ENCODE data around the gene AMOTL1.
"Not testable (repeated sequence)": the region's sequence is repeated elsewhere in the genome, so short reads cannot be mapped to it uniquely, and the experiment has no call there.

Gene AMOTL1

DNA sequence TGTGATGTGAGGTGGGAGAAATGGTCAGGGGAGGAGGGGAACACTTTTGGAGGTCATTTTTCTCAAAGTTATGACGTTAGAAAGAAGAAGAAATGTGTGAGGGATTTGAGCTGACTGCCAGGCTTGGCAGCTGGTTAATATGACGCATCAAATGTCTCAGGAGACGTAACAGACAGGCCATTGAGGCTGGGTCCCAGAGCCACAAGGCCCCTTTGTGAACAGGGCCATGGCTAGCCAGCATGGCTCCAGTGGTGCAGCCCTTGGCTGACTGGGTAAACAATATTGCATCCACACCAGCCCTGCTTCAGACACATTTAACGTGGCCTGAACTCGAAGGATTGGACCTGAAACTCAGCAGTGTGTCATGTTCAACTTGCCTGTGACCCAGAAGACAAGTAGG, 34.3 kb downstream of the AMOTL1 start:
- DNase-seq (ENCODE audit: low read depth, low spot score), result no peak
- H3K36me3 ChIP-seq (ENCODE audit: control insufficient read depth, insufficient read depth, low read length), result no peaks in the 10 kb centered on the region; the same call in 1 of the 2 replicates
- H3K27me3 ChIP-seq (ENCODE audit: control insufficient read depth, insufficient read depth, low read length), result no peaks in the 10 kb centered on the region
- no peaks in the 10 kb centered on the region for H3K4me1 ChIP-seq (ENCODE audit: control insufficient read depth, insufficient read depth, low read length)
- no peaks in the 10 kb centered on the region for H3K9me3 ChIP-seq (ENCODE audit: control insufficient read depth, insufficient read depth, low read length)
- H3K4me3 ChIP-seq (ENCODE audit: low read length), result no peak overlapping the region
- no peak overlapping the region for H3K27ac ChIP-seq (ENCODE audit: low read length)
- 100% methylated on average over 1 of the region's 5 CpGs for WGBS (ENCODE audit: insufficient coverage, insufficient read length)

DNA sequence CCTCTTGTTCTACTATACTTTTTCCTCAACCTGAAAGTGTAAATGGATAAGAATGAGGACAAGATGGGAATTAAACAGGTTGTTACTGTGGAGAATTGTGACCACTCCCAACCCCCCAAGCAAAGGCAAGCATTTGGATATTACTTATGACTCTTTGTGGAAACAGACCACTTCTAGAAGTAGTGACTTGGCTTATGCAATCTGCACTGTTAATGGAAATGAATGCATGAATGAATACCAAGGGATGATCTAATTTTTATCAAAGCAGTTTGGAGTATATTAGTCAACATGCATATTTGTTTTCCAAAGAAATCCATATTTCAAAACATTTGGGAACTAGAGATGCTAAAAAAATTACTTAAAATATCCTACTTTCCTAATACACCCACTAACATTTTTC, 35.3 kb downstream of the AMOTL1 start:
- Histone ChIP-seq H3K4me3 (ENCODE audit: low read length) (no peak overlapping the region), H3K27ac (ENCODE audit: low read length) (no peak overlapping the region), H3K4me1 (ENCODE audit: control insufficient read depth, insufficient read depth, low read length) (no peaks in the 10 kb centered on the region), H3K27me3 (ENCODE audit: control insufficient read depth, insufficient read depth, low read length) (no peaks in the 10 kb centered on the region), H3K36me3 (ENCODE audit: control insufficient read depth, insufficient read depth, low read length) (no peaks in the 10 kb centered on the region; the same call in 1 of the 2 replicates), H3K9me3 (ENCODE audit: control insufficient read depth, insufficient read depth, low read length) (no peaks in the 10 kb centered on the region)
- DNase-seq (ENCODE audit: low read depth, low spot score), result no peak

DNA sequence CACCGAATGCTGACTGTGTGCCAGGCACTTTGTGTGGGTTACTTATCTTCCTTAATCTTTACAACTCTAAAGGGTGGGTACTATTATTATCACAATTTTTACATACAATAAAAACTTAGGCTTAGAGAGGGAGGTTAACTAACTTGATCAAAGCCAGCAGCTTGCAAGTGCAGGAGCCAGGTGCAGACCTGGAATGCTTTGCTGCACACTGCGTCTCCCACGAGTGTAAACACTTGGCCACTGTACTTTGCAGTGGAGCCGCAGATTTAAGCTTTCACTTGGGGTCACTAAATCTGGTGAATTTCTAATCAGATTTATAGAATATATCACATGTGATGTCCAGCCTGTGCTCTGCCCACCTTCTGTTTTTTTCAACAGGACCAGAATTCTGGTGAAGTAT, 36.7 kb downstream of the AMOTL1 start:
- Histone ChIP-seq H3K27me3 (ENCODE audit: control insufficient read depth, insufficient read depth, low read length) (no peaks in the 10 kb centered on the region), H3K36me3 (ENCODE audit: control insufficient read depth, insufficient read depth, low read length) (no peaks in the 10 kb centered on the region), H3K4me1 (ENCODE audit: control insufficient read depth, insufficient read depth, low read length) (no peaks in the 10 kb centered on the region), H3K9me3 (ENCODE audit: control insufficient read depth, insufficient read depth, low read length) (no peaks in the 10 kb centered on the region), H3K27ac (ENCODE audit: low read length) (no peak overlapping the region), H3K4me3 (ENCODE audit: low read length) (no peak overlapping the region)
- DNase-seq (ENCODE audit: low read depth, low spot score), result no peak
- WGBS (ENCODE audit: insufficient coverage, insufficient read length), result no CpG with 5 or more reads among the region's 4 CpGs

DNA sequence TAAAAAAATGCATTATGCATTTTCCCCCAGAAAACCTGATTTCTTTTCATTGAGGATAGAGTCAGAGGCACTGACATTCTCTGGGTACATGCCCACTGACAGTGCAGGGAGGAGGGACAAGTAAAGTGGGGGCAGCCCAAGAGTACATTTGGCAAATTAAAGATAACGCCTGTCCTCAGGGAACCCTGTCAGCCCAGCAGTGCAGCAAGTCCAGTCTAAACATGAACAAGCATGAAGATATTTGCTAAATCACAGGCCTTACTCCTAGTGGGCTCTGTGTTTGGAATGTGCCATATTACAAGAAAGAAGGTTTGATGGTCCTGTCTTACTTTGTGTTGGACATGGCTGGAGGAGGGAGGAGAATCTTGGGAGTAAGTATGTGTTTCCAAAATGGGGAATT, 37.9 kb downstream of the AMOTL1 start:
- Histone ChIP-seq H3K4me3 (ENCODE audit: low read length) (no peak overlapping the region), H3K27ac (ENCODE audit: low read length) (no peak overlapping the region), H3K36me3 (ENCODE audit: control insufficient read depth, insufficient read depth, low read length) (no peaks in the 10 kb centered on the region), H3K9me3 (ENCODE audit: control insufficient read depth, insufficient read depth, low read length) (no peaks in the 10 kb centered on the region), H3K27me3 (ENCODE audit: control insufficient read depth, insufficient read depth, low read length) (no peaks in the 10 kb centered on the region), H3K4me1 (ENCODE audit: control insufficient read depth, insufficient read depth, low read length) (no peaks in the 10 kb centered on the region)
- no peak for DNase-seq (ENCODE audit: low read depth, low spot score)
- WGBS (ENCODE audit: insufficient coverage, insufficient read length), result no CpG with 5 or more reads among the region's 1 CpG

DNA sequence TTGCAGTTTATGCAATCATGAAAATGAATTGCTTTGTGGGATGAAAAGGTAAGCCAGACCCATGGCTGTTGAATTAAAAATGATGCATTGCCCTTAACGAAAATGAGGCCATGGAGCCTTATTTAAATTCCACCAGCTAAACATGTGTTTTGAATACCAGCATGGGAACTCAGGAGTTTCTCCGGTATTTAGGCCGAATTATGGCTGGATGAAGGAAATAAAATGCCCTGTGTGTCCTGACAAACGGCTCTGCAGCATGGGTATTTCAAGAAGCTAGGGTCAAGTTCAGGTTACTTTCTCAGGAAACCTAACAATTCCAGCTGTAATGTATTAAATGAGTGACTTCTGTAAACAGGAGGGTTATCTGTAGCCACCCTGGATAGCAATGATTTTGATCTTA, 38.3 kb downstream of the AMOTL1 start:
- no CpG with 5 or more reads among the region's 4 CpGs for WGBS (ENCODE audit: insufficient coverage, insufficient read length)
- H3K4me1 ChIP-seq (ENCODE audit: control insufficient read depth, insufficient read depth, low read length), result no peaks in the 10 kb centered on the region

DNA sequence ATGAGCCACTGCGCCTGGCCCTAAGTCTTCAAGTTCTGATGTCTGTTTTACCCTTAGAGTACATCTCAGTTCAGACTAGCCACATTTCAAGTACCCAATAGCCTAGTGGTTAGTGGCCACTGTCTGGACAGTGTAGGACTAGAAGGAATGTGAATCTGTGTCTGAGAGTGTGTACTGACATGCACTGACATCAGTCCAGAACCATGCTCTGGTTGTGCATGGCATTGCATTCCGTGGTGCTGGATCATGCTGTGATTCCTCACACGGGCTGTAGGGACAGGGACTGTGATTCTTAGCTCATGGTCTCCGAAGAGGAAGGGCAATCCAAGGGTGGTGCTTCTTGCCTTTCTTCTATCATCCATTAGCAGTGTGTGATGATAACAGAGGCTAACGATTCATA, 41.1 kb downstream of the AMOTL1 start:
- Histone ChIP-seq H3K36me3 (ENCODE audit: control insufficient read depth, insufficient read depth, low read length) (peaks cover 5% of the 10 kb centered on the region; the same call in 1 of the 2 replicates), H3K9me3 (ENCODE audit: control insufficient read depth, insufficient read depth, low read length) (no peaks in the 10 kb centered on the region), H3K27ac (ENCODE audit: low read length) (no peak overlapping the region), H3K27me3 (ENCODE audit: control insufficient read depth, insufficient read depth, low read length) (no peaks in the 10 kb centered on the region), H3K4me3 (ENCODE audit: low read length) (no peak overlapping the region), H3K4me1 (ENCODE audit: control insufficient read depth, insufficient read depth, low read length) (no peaks in the 10 kb centered on the region)
- no CpG with 5 or more reads among the region's 5 CpGs for WGBS (ENCODE audit: insufficient coverage, insufficient read length)
- DNase-seq (ENCODE audit: low read depth, low spot score), result no peak

More for the DNA sequence above, 38.3 kb downstream of the AMOTL1 start:
- no peak for DNase-seq (ENCODE audit: low read depth, low spot score)
- no peak overlapping the region for H3K27ac ChIP-seq (ENCODE audit: low read length)
- no peaks in the 10 kb centered on the region for H3K9me3 ChIP-seq (ENCODE audit: control insufficient read depth, insufficient read depth, low read length)
- H3K27me3 ChIP-seq (ENCODE audit: control insufficient read depth, insufficient read depth, low read length), result no peaks in the 10 kb centered on the region
- no peaks in the 10 kb centered on the region for H3K36me3 ChIP-seq (ENCODE audit: control insufficient read depth, insufficient read depth, low read length)
- no peak overlapping the region for H3K4me3 ChIP-seq (ENCODE audit: low read length)

DNA sequence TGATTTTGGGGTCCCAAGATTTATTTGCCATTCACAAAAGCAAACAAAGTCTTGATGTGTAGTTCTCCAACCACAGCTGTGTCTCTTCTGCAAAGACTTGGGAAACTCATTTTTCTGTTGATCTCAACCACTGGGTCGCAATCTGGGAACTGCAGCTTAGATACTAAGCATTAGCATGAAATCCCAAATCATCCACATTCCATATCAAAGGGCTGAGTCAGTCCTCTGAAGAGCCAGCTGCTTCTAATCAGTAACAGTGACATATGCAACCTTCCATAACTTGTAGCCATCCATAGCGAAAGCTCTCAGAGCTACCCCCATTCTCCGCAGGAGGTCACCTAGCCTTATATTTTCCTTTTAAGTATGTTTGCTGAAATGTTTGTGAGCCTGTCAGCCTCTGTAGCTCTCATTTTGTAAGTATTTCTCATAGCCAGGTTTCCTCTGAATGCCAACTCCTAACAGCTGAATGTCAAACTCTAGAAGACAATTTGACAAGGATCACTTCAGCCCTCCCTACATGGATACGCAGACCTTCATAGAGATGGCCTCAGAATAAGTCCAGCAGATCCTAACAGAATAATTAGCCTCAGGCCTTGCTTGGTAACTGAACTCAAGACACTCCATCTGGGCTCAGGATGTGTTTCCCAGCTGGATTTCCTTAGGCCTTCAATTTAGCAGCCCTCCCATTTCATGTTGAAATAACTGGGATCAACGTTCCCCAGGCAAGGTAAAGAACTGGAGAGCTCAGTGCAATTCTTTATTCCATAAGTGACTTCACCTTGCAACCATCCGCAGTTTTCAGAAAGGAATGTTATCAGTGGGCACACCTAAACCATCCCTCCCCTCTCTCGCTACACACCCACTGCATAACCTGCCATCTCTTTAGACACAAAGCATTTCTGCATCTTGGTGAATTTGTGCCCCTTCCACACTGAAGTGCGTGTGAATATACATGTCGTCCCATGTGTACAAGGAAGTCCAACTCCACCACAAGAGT, 44.9 kb downstream of the AMOTL1 start:
- H3K27ac ChIP-seq (ENCODE audit: low read length); H3K36me3 ChIP-seq (ENCODE audit: control insufficient read depth, insufficient read depth, low read length); H3K4me3 ChIP-seq (ENCODE audit: low read length); H3K27me3 ChIP-seq (ENCODE audit: control insufficient read depth, insufficient read depth, low read length); H3K9me3 ChIP-seq (ENCODE audit: control insufficient read depth, insufficient read depth, low read length); DNase-seq (ENCODE audit: low read depth, low spot score); H3K4me1 ChIP-seq (ENCODE audit: control insufficient read depth, insufficient read depth, low read length): not testable (repeated sequence)
- no CpG with 5 or more reads among the region's 9 CpGs for WGBS (ENCODE audit: insufficient coverage, insufficient read length)

DNA sequence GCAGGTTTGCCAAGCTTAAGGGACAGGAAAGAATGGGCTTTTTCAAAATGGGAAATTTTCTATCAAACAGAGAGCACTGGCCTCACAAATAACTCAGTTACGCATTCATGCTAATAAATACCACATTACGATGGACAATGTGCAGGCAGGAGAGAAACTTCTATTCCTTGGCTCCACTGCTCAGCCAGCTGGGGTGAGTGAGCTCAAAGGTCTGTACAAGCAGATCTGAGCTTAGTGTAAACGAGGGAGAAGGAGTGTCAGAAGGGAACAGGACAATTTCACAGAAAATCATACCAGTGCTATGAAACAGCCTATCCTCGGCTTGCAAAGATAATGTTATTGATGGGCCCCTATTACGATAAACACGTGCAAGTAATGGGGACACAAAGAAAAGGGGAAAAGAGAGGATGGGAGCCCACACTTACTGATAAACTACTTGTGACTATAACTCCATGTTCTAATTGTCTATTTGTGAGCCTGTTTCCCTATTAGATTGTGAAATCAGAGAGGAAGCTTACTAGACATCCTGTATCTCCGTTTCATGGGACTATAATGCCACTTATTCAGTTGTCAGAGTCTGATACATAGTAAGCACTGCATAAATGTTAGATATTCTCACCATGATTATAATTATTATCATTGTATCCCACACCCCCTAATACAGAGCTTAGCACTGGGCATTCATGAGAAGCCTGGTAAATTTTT, 46.3 kb downstream of the AMOTL1 start:
- H3K27ac ChIP-seq (ENCODE audit: low read length), result no peak overlapping the region
- no peaks in the 10 kb centered on the region; the same call in none of the 2 replicates for H3K9me3 ChIP-seq (ENCODE audit: control insufficient read depth, insufficient read depth, low read length)
- no peaks in the 10 kb centered on the region for H3K27me3 ChIP-seq (ENCODE audit: control insufficient read depth, insufficient read depth, low read length)
- no peak overlapping the region for H3K4me3 ChIP-seq (ENCODE audit: low read length)
- WGBS (ENCODE audit: insufficient coverage, insufficient read length), result no CpG with 5 or more reads among the region's 7 CpGs
- H3K36me3 ChIP-seq (ENCODE audit: control insufficient read depth, insufficient read depth, low read length), result peaks cover 5% of the 10 kb centered on the region; the same call in 1 of the 2 replicates
- DNase-seq (ENCODE audit: low read depth, low spot score), result no peak
- no peaks in the 10 kb centered on the region for H3K4me1 ChIP-seq (ENCODE audit: control insufficient read depth, insufficient read depth, low read length)

DNA sequence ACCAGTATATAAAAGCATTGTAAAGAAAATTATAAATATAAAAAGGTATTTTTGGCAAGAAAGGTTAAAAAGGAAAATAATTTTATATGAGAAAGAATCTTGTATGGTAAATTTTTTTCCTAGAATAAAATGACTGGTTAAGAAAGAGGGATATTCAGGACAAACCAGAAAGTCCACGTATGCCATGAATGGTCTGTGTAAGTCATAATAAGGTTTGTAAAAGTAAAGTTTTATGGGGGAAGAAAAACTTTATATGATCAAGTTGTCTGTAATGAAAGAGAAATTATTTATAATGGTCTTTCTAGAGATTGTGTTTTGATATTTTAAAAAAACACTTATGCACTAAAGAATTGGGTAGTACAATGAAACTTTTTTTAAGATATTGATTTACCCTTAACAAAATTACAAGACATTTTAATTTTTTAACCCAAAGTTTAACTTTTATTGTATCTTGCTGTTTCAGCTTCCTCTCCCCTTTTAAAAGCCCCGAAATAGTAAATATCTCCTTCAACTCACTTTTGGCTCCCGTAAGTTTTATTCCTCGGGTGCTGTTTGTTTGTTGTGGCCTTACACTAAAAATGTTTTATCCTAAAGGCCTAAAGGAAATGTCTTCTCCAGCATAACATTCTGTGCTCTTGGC, 47.7 kb downstream of the AMOTL1 start:
- Histone ChIP-seq H3K4me3 (ENCODE audit: low read length) (no peak overlapping the region), H3K36me3 (ENCODE audit: control insufficient read depth, insufficient read depth, low read length) (peaks cover 5% of the 10 kb centered on the region; the same call in 1 of the 2 replicates), H3K27ac (ENCODE audit: low read length) (no peak overlapping the region), H3K27me3 (ENCODE audit: control insufficient read depth, insufficient read depth, low read length) (no peaks in the 10 kb centered on the region), H3K9me3 (ENCODE audit: control insufficient read depth, insufficient read depth, low read length) (no peaks in the 10 kb centered on the region; the same call in none of the 2 replicates), H3K4me1 (ENCODE audit: control insufficient read depth, insufficient read depth, low read length) (no peaks in the 10 kb centered on the region)
- WGBS (ENCODE audit: insufficient coverage, insufficient read length), result no CpG with 5 or more reads among the region's 4 CpGs
- DNase-seq (ENCODE audit: low read depth, low spot score), result peak; percentile 48

DNA sequence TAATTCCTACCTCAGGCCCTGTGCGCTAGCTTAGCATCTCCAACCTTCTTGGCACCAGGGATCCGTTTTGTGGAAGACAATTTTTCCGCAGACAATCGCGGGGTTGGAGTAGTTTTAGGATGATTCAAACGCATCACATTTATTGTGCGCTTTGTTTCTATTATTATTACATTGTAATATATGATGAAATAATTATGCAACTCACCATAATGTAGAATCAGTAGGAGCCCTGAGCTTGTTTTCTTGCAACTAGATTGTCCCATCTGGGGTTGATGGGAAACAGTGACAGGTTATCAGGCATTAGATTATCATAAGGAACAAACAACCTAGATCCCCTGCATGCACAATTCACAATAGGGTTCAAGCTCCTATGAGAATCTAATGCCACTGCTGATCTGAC, 52.3 kb downstream of the AMOTL1 start:
- WGBS (ENCODE audit: insufficient coverage, insufficient read length), result no CpG with 5 or more reads among the region's 7 CpGs
- Histone ChIP-seq H3K27me3 (ENCODE audit: control insufficient read depth, insufficient read depth, low read length) (no peaks in the 10 kb centered on the region), H3K36me3 (ENCODE audit: control insufficient read depth, insufficient read depth, low read length) (no peaks in the 10 kb centered on the region), H3K9me3 (ENCODE audit: control insufficient read depth, insufficient read depth, low read length) (no peaks in the 10 kb centered on the region; the same call in none of the 2 replicates), H3K27ac (ENCODE audit: low read length) (no peak overlapping the region), H3K4me3 (ENCODE audit: low read length) (no peak overlapping the region), H3K4me1 (ENCODE audit: control insufficient read depth, insufficient read depth, low read length) (no peaks in the 10 kb centered on the region)
- DNase-seq (ENCODE audit: low read depth, low spot score), result no peak
